HEK293 (cell line): Measurements from ENCODE around the gene ELAVL1.

Source experiments
- GLIS1 ChIP-seq: fragments of 450-650 bp; formaldehyde crosslinking; IDR thresholded peaks from 2 replicates; pipeline ENCODE4 v1.5.1; 2016; ENCODE audit warnings: missing biosample characterization, missing genetic modification characterization
- IKZF3 ChIP-seq: fragments of 450-650 bp; IDR thresholded peaks from 2 replicates; pipeline ENCODE4 v1.5.0; 2018; ENCODE audit warnings: missing biosample characterization, mild to moderate bottlenecking, missing genetic modification characterization, moderate library complexity
- KLF10 ChIP-seq: fragments of 450-650 bp; IDR thresholded peaks from 2 replicates; pipeline ENCODE4 v1.5.1; 2018; ENCODE audit warnings: missing biosample characterization, mild to moderate bottlenecking, missing genetic modification characterization
- SP7 ChIP-seq: fragments of 450-650 bp; formaldehyde crosslinking; IDR thresholded peaks from 2 replicates; pipeline ENCODE4 v1.5.1; 2016; ENCODE audit warnings: missing biosample characterization, missing genetic modification characterization
- ZBTB1 ChIP-seq: fragments of 450-650 bp; formaldehyde crosslinking; IDR thresholded peaks from 2 replicates; pipeline ENCODE4 v1.5.1; 2016; ENCODE audit warnings: missing biosample characterization, missing genetic modification characterization
- ZBTB17 ChIP-seq: fragments of 450-650 bp; formaldehyde crosslinking; IDR thresholded peaks from 2 replicates; pipeline ENCODE4 v1.5.1; 2016; ENCODE audit warnings: missing biosample characterization, missing genetic modification characterization
- ZEB2 ChIP-seq: fragments of 450-650 bp; formaldehyde crosslinking; IDR thresholded peaks from 2 replicates; pipeline ENCODE4 v1.5.1; 2016; ENCODE audit warnings: missing biosample characterization, missing genetic modification characterization
- ZFHX2 ChIP-seq: fragments of 450-650 bp; formaldehyde crosslinking; conservative IDR thresholded peaks from 2 replicates; pipeline ENCODE4 v1.5.1; 2016; ENCODE audit warnings: missing biosample characterization, missing genetic modification characterization
- ZIC2 ChIP-seq: fragments of 450-650 bp; formaldehyde crosslinking; IDR thresholded peaks from 2 replicates; pipeline ENCODE4 v1.5.1; 2016; ENCODE audit warnings: missing biosample characterization, missing genetic modification characterization
- ZNF394 ChIP-seq: fragments of 450-650 bp; formaldehyde crosslinking; IDR thresholded peaks from 2 replicates; pipeline ENCODE4 v1.5.1; 2016; ENCODE audit warnings: missing biosample characterization, missing genetic modification characterization, mild to moderate bottlenecking, moderate library complexity, borderline replicate concordance
- ZNF548 ChIP-seq: fragments of 450-650 bp; formaldehyde crosslinking; IDR thresholded peaks from 2 replicates; pipeline ENCODE4 v1.5.1; 2016; ENCODE audit warnings: missing biosample characterization, missing genetic modification characterization
- ZNF600 ChIP-seq: fragments of 450-650 bp; formaldehyde crosslinking; IDR thresholded peaks from 2 replicates; pipeline ENCODE4 v1.5.1; 2016; ENCODE audit warnings: missing biosample characterization, missing genetic modification characterization
- ZNF629 ChIP-seq: fragments of 450-650 bp; formaldehyde crosslinking; IDR thresholded peaks from 2 replicates; pipeline ENCODE4 v1.5.1; 2017; ENCODE audit warnings: missing biosample characterization, missing genetic modification characterization
- ZNF654 ChIP-seq: fragments of 450-650 bp; formaldehyde crosslinking; IDR thresholded peaks from 2 replicates; pipeline ENCODE4 v1.5.1; 2016; ENCODE audit warnings: low read depth, missing biosample characterization, missing genetic modification characterization
- ZNF707 ChIP-seq: fragments of 450-650 bp; formaldehyde crosslinking; IDR thresholded peaks from 2 replicates; pipeline ENCODE4 v1.5.1; 2016; ENCODE audit warnings: missing biosample characterization, missing genetic modification characterization
- TF ChIP-seq, protein P1 (sequence below): fragments of 450-650 bp; formaldehyde crosslinking; IDR thresholded peaks from 2 replicates; pipeline ENCODE4 v1.5.1; 2016; ENCODE audit warnings: missing biosample characterization, missing genetic modification characterization
- TF ChIP-seq, protein P2 (sequence below): fragments of 450-650 bp; formaldehyde crosslinking; IDR thresholded peaks from 2 replicates; pipeline ENCODE4 v1.5.1; 2016; ENCODE audit warnings: missing biosample characterization, missing genetic modification characterization
- TF ChIP-seq, protein P3 (sequence below): fragments of 450-650 bp; formaldehyde crosslinking; IDR thresholded peaks from 2 replicates; pipeline ENCODE4 v1.5.1; 2016; ENCODE audit warnings: missing biosample characterization, missing genetic modification characterization
- TF ChIP-seq, protein P4 (sequence below): fragments of 450-650 bp; formaldehyde crosslinking; IDR thresholded peaks from 2 replicates; pipeline ENCODE4 v1.5.1; 2017; ENCODE audit warnings: missing biosample characterization, missing genetic modification characterization

The ELAVL1 gene

DNA sequence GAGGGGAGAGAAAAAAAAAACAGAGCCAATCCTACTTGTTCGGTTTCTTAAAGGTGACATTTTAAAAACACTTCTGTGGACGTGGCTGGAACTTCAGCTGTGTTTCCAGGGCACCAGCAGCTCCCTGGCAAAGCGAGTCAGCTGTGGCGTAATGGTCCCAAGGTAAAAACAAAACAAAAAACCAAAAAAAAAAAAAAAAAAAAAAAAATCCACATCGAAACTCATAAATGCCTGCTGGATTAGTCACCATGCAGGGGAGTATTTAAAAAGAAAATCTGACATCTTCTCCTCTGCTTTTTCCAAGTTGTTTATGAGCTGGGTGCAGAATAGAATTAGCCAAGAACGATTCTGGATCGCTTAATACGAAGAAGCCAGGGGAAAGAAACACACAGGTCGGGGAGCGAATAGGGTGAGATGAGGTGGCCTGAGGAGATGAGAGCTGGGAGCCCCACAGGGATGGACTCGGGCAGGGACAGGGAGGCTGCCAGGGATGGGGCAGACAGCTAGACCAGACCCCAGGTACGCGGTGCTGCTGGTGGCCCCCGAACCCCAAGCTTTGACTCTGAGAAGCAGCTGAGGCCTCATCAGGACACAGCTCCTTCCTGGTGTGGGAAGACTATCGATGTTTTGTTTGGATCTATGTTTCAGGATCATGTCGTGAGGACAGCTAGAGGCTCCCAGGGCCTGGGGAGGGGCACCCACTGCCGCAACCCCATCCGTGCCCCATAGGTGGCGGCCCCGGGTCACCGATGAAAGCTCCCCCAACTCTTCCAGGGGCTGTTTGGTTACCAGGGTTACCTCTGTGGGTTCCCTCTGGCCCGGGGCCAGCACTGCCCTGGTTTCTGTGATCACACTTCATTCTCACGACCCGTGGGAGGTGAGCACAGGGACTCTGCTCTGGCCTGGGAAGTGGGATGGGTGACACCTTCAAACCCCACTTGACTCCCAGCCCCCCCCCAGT lies 76.4 kb downstream of the ELAVL1 start (continued):
- TF ChIP-seq, protein P1, sequence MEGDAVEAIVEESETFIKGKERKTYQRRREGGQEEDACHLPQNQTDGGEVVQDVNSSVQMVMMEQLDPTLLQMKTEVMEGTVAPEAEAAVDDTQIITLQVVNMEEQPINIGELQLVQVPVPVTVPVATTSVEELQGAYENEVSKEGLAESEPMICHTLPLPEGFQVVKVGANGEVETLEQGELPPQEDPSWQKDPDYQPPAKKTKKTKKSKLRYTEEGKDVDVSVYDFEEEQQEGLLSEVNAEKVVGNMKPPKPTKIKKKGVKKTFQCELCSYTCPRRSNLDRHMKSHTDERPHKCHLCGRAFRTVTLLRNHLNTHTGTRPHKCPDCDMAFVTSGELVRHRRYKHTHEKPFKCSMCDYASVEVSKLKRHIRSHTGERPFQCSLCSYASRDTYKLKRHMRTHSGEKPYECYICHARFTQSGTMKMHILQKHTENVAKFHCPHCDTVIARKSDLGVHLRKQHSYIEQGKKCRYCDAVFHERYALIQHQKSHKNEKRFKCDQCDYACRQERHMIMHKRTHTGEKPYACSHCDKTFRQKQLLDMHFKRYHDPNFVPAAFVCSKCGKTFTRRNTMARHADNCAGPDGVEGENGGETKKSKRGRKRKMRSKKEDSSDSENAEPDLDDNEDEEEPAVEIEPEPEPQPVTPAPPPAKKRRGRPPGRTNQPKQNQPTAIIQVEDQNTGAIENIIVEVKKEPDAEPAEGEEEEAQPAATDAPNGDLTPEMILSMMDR (tag by site-specific recombination): peak; percentile 65
- TF ChIP-seq ZNF654 (tag by site-specific recombination) (peak; percentile 37), ZNF707 (tag by site-specific recombination) (no peak), ZFHX2 (peak; percentile 78), KLF10 (tag by site-specific recombination) (peak; percentile 56), ZNF600 (tag by site-specific recombination) (peak; percentile 90), SP7 (tag by site-specific recombination) (peak; percentile 59; the same call in 1 of the 2 replicates), ZEB2 (peak; percentile 91), ZNF629 (peak; percentile 80), ZNF548 (tag by site-specific recombination) (0 out of 2 replicates have a peak, but pooled peaks have one; percentile 8), ZBTB1 (tag by site-specific recombination) (no peak), ZBTB17 (tag by site-specific recombination) (peak; percentile 95), GLIS1 (tag by site-specific recombination) (peak; percentile 43), ZNF394 (tag by site-specific recombination) (peak; percentile 24; the same call in 1 of the 2 replicates), ZIC2 (tag by site-specific recombination) (peak; percentile 62), IKZF3 (tag by site-specific recombination) (0 out of 2 replicates have a peak, but pooled peaks have one; percentile 9)
- TF ChIP-seq, protein P2, sequence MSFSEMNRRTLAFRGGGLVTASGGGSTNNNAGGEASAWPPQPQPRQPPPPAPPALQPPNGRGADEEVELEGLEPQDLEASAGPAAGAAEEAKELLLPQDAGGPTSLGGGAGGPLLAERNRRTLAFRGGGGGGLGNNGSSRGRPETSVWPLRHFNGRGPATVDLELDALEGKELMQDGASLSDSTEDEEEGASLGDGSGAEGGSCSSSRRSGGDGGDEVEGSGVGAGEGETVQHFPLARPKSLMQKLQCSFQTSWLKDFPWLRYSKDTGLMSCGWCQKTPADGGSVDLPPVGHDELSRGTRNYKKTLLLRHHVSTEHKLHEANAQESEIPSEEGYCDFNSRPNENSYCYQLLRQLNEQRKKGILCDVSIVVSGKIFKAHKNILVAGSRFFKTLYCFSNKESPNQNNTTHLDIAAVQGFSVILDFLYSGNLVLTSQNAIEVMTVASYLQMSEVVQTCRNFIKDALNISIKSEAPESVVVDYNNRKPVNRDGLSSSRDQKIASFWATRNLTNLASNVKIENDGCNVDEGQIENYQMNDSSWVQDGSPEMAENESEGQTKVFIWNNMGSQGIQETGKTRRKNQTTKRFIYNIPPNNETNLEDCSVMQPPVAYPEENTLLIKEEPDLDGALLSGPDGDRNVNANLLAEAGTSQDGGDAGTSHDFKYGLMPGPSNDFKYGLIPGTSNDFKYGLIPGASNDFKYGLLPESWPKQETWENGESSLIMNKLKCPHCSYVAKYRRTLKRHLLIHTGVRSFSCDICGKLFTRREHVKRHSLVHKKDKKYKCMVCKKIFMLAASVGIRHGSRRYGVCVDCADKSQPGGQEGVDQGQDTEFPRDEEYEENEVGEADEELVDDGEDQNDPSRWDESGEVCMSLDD (tag by site-specific recombination): peak; percentile 29; the same call in 1 of the 2 replicates
- TF ChIP-seq, protein P3, sequence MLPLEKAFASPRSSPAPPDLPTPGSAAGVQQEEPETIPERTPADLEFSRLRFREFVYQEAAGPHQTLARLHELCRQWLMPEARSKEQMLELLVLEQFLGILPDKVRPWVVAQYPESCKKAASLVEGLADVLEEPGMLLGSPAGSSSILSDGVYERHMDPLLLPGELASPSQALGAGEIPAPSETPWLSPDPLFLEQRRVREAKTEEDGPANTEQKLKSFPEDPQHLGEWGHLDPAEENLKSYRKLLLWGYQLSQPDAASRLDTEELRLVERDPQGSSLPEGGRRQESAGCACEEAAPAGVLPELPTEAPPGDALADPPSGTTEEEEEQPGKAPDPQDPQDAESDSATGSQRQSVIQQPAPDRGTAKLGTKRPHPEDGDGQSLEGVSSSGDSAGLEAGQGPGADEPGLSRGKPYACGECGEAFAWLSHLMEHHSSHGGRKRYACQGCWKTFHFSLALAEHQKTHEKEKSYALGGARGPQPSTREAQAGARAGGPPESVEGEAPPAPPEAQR (tag by site-specific recombination): no peak
- TF ChIP-seq, protein P4, sequence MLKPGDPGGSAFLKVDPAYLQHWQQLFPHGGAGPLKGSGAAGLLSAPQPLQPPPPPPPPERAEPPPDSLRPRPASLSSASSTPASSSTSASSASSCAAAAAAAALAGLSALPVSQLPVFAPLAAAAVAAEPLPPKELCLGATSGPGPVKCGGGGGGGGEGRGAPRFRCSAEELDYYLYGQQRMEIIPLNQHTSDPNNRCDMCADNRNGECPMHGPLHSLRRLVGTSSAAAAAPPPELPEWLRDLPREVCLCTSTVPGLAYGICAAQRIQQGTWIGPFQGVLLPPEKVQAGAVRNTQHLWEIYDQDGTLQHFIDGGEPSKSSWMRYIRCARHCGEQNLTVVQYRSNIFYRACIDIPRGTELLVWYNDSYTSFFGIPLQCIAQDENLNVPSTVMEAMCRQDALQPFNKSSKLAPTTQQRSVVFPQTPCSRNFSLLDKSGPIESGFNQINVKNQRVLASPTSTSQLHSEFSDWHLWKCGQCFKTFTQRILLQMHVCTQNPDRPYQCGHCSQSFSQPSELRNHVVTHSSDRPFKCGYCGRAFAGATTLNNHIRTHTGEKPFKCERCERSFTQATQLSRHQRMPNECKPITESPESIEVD (tag by site-specific recombination): peak; percentile 89; the same call in 1 of the 2 replicates
- TF ChIP-seq, all 188 proteins: peak for 32
